Umbilical cord (tissue), 2 donors: ENCODE data around the gene LRRN4CL. TPM values are rescaled to one million over a fixed set of nuclear protein-coding genes. Genes with fewer than 3 reads are reported as not detected.
"Not testable (repeated sequence)": the region's sequence is repeated elsewhere in the genome, so short reads cannot be mapped to it uniquely, and the experiment has no call there.

Source experiments
- DNase-seq: peaks from one replicate; pipeline ENCODE4 v3.0.0-alpha.2; 2015; ENCODE audit warnings: low spot score
- total RNA-seq: library from RNA; depleted of rRNA; stranded (reverse); fragments of >200 nt; gene quantifications from one replicate; pipeline ENCODE4 v1.2.3, GENCODE V29; 2014; ENCODE audit warnings: low replicate concordance; ENCODE audit not compliant: insufficient read depth

The LRRN4CL gene
- total RNA-seq, 1 donor from 2014 or later: 3.1 TPM

- no peak for DNase-seq
Measured at GRCh38 chr11:62676698-62677097, 12.6 kb downstream of the LRRN4CL start.

- DNase-seq: not testable (repeated sequence)
Measured at GRCh38 chr11:62675415-62675814, 13.9 kb downstream of the LRRN4CL start.

GRCh38 chr11:62673196-62673525 lies 16.2 kb downstream of the LRRN4CL start:
- DNase-seq: no peak

GRCh38 chr11:62671608-62672389 lies 17.5 kb downstream of the LRRN4CL start, which contains the start of the genes LBHD1 and UQCC3:
Gene LBHD1 (minus strand): TSS chr11:62672267. CDS start chr11:62670031, 2,236 bp downstream.
Gene UQCC3 (plus strand): TSS chr11:62671673. CDS start chr11:62671746, 73 bp downstream.
- peak; percentile 88 for DNase-seq

GRCh38 chr11:62671236-62671607 lies 18.1 kb downstream of the LRRN4CL start:
- DNase-seq: no peak

- no peak for DNase-seq
Measured at GRCh38 chr11:62669420-62670161, 19.7 kb downstream of the LRRN4CL start.

GRCh38 chr11:62667460-62667859 lies 21.9 kb downstream of the LRRN4CL start:
- DNase-seq: no peak

- no peak for DNase-seq
Measured at GRCh38 chr11:62666259-62666926, 22.9 kb downstream of the LRRN4CL start.

- DNase-seq: peak; percentile 74
Measured at GRCh38 chr11:62665599-62666258, 23.6 kb downstream of the LRRN4CL start.

- peak; percentile 96 for DNase-seq
Measured at GRCh38 chr11:62665075-62665598, 24.2 kb downstream of the LRRN4CL start, which contains the start of the genes C11orf98 and CSKMT. Gene C11orf98 (minus strand): TSS chr11:62665210. CDS start chr11:62665169, 41 bp downstream. Gene CSKMT (plus strand): TSS chr11:62665312. CDS start chr11:62665880, 568 bp downstream.

- no peak for DNase-seq
Measured at GRCh38 chr11:62664405-62665074, 24.8 kb downstream of the LRRN4CL start.

GRCh38 chr11:62656796-62657429 lies 32.4 kb downstream of the LRRN4CL start:
- no peak for DNase-seq

GRCh38 chr11:62654297-62654696 lies 35.0 kb downstream of the LRRN4CL start:
- no peak for DNase-seq

- DNase-seq: no peak
Measured at GRCh38 chr11:62652161-62653006, 36.9 kb downstream of the LRRN4CL start.

- not testable (repeated sequence) for DNase-seq
Measured at GRCh38 chr11:62650283-62650682, 39.0 kb downstream of the LRRN4CL start.

- no peak for DNase-seq
Measured at GRCh38 chr11:62649486-62649885, 39.8 kb downstream of the LRRN4CL start.

- no peak for DNase-seq
Measured at GRCh38 chr11:62648967-62649364, 40.4 kb downstream of the LRRN4CL start.

- DNase-seq: no peak
Measured at GRCh38 chr11:62648185-62648966, 41.0 kb downstream of the LRRN4CL start.
